MM.1S (cell line): ENCODE measurements around the gene TMEM117.

Source experiments
- CTCF ChIP-seq: fragments of 300-600 bp; sonication (generic); IDR thresholded peaks from 2 replicates; pipeline ENCODE4 v1.5.1; 2016; ENCODE audit warnings: antibody characterized with exemption, low read length, mixed read lengths
- EZH2 ChIP-seq: fragments of 300-600 bp; sonication (generic); optimal IDR thresholded peaks from 2 replicates; pipeline ENCODE3; 2017; ENCODE audit warnings: low read depth, mild to moderate bottlenecking, antibody characterized with exemption, low read length, mixed read lengths

DNA sequence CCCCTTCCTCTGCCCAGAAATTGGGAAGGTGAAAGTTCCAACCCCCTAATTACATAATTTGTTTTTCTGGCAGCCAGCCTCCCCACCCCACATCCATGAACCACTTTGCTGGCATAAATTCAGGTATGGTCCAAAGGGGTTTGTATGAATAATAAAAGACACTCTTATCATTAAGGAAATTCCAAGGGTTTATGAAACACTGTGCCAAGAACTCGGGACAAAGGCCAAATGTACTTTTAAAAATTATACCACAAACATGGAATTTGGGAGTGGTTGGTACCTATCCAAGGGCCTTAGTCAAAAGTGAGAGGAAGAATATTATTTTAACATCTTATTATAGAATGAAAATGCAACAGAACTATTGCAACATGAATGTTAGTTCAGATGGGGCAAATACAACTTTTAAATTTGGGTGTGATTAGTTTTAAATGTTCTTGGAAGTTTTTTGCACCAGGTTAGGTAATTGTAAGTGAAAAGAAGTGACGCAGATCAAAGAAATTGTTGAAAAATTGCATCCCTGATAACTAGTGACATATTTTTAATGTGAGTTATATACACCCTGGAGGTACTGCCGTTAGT, 217.8 kb downstream of the TMEM117 start:
- TF ChIP-seq CTCF = no peak
- TF ChIP-seq EZH2 = no peak
